ENCODE results near the gene RFC5. TPM values are rescaled to one million over a fixed set of nuclear protein-coding genes. Genes with fewer than 3 reads are reported as not detected.

Gene RFC5
- total and polyA plus RNA-seq, 2 of the 13 experiments (the other 11 are each of a cell fraction or from before 2014, with no cell fraction given), result 16.8 to 51.4 TPM

DNA sequence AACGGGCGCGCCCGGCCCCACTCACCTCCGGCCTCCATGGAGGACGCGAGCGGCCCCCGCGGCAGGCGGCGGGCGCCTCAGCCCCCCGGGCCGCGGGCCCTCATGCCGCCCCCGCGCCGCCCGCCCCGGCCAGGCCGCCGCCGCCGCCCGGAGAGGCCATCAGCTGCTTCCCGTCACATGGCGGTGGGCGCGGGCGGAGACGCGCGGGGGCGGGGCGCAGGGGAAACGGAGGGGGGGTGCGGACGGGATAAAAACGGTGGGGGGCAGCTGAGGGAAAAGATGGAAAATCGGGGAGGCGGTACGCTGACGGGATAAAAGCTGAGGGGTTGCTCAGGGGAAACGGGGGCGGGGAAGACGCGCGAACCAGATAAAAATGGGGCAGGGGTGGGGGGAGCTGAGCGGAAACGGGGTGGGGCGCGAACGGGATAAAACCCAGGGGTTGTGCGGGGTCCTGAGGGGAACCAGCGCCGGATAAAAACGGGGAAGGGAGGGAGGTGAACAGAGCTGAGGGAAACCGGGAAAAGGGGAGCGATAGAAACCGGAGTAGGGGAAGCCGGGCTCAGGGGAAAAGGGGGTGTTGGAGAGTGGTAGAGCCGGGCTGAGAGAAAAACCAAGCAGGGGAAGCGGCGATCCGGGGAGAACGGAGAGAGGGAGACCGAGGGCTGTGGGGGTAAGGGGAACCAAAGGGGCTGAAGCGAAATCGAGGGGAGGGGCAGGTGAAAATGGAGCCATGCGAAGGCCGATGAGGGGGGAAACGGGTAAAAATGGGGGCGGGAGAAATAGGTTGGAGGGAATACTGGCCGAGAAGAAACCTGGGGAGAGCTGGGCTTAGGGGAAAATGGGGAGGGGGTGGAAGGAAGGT is 44.7 kb downstream of the RFC5 start, which contains the start of gene WSB2 (continued):
- no peak for TF ChIP-seq ZFP36L2 (CRISPR knock-in tag; IDR thresholded peaks at IDR 0.05)
- TF ChIP-seq NBN (conservative IDR thresholded peaks at IDR 0.05), result no peak
- no peak for TF ChIP-seq STAT5B (CRISPR knock-in tag; IDR thresholded peaks at IDR 0.05)
- TF ChIP-seq ZNF609 (CRISPR knock-in tag; IDR thresholded peaks at IDR 0.05; ENCODE audit: borderline replicate concordance), result no peak; the same call in 1 of the 2 replicates
- TF ChIP-seq ZNF432 (CRISPR knock-in tag; IDR thresholded peaks at IDR 0.05; ENCODE audit: borderline replicate concordance), result no peak
- TF ChIP-seq, protein P1, sequence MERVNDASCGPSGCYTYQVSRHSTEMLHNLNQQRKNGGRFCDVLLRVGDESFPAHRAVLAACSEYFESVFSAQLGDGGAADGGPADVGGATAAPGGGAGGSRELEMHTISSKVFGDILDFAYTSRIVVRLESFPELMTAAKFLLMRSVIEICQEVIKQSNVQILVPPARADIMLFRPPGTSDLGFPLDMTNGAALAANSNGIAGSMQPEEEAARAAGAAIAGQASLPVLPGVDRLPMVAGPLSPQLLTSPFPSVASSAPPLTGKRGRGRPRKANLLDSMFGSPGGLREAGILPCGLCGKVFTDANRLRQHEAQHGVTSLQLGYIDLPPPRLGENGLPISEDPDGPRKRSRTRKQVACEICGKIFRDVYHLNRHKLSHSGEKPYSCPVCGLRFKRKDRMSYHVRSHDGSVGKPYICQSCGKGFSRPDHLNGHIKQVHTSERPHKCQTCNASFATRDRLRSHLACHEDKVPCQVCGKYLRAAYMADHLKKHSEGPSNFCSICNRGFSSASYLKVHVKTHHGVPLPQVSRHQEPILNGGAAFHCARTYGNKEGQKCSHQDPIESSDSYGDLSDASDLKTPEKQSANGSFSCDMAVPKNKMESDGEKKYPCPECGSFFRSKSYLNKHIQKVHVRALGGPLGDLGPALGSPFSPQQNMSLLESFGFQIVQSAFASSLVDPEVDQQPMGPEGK (CRISPR knock-in tag; IDR thresholded peaks at IDR 0.05), result no peak; the same call in 1 of the 2 replicates
- TF ChIP-seq EEA1 (CRISPR knock-in tag; IDR thresholded peaks at IDR 0.05; ENCODE audit: borderline replicate concordance), result 0 out of 2 replicates have a peak, but pooled peaks have one; percentile 28
- TF ChIP-seq DMAP1 (CRISPR knock-in tag; IDR thresholded peaks at IDR 0.05), result no peak
- no peak for TF ChIP-seq ZNF12 (CRISPR knock-in tag; IDR thresholded peaks at IDR 0.05)
- TF ChIP-seq THAP9 (CRISPR knock-in tag; IDR thresholded peaks at IDR 0.05; ENCODE audit: borderline replicate concordance), result no peak
- no peak for TF ChIP-seq CEBPB (IDR thresholded peaks at IDR 0.05; ENCODE audit: borderline replicate concordance, low read depth, low read length)
- no peak for TF ChIP-seq ONECUT2 (CRISPR knock-in tag; IDR thresholded peaks at IDR 0.05)
- no peak for TF ChIP-seq ZNF124 (CRISPR knock-in tag; IDR thresholded peaks at IDR 0.05)
- TF ChIP-seq, protein P2, sequence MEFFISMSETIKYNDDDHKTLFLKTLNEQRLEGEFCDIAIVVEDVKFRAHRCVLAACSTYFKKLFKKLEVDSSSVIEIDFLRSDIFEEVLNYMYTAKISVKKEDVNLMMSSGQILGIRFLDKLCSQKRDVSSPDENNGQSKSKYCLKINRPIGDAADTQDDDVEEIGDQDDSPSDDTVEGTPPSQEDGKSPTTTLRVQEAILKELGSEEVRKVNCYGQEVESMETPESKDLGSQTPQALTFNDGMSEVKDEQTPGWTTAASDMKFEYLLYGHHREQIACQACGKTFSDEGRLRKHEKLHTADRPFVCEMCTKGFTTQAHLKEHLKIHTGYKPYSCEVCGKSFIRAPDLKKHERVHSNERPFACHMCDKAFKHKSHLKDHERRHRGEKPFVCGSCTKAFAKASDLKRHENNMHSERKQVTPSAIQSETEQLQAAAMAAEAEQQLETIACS (CRISPR knock-in tag; IDR thresholded peaks at IDR 0.05), result no peak
- no peak for TF ChIP-seq KMT2B (CRISPR knock-in tag; IDR thresholded peaks at IDR 0.05)
- TF ChIP-seq CCDC6 (CRISPR knock-in tag; IDR thresholded peaks at IDR 0.05), result 0 out of 2 replicates have a peak, but pooled peaks have one; percentile 45
- TF ChIP-seq PHF8 (CRISPR knock-in tag; IDR thresholded peaks at IDR 0.05), result 0 out of 2 replicates have a peak, but pooled peaks have one; percentile 19
- TF ChIP-seq ZNF567 (CRISPR knock-in tag; IDR thresholded peaks at IDR 0.05; ENCODE audit: borderline replicate concordance), result no peak
- TF ChIP-seq TOE1 (CRISPR knock-in tag; IDR thresholded peaks at IDR 0.05), result no peak
